Islet of Langerhans (tissue), 1 donor: Measurements from ENCODE around the gene BMP15.

Source experiments
- FAIRE-seq: peaks from one replicate; lab custom pipeline; 2011; peaks lifted over from hg19 to GRCh38; lab: Jason Lieb, UNC

The BMP15 gene

DNA sequence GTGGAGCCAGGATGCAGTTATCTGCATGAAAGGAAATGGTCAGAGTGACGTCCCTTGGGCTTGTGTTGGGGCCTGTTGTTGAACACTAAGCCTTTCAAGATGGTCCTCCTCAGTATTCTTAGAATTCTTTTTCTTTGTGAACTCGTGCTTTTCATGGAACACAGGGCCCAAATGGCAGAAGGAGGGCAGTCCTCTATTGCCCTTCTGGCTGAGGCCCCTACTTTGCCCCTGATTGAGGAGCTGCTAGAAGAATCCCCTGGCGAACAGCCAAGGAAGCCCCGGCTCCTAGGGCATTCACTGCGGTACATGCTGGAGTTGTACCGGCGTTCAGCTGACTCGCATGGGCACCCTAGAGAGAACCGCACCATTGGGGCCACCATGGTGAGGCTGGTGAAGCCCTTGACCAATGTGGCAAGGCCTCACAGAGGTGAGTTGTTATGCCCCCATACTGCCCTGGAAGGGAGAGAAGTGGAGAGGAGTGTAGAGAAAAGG is at the start of gene BMP15:
Gene BMP15, plus strand, starts transcription at position 51 of the 492 bp plus-strand sequence. Its CDS starts 49 bp downstream, at position 100.
- no peak for FAIRE-seq

- no peak for FAIRE-seq
These were observed 47.1 kb upstream of the BMP15 start for GRCh38 chrX:50863471-50863870.

GRCh38 chrX:50865311-50865710 is 45.2 kb upstream of the BMP15 start:
- FAIRE-seq = no peak

GRCh38 chrX:50871922-50872453 is 38.5 kb upstream of the BMP15 start:
- FAIRE-seq = no peak

DNA sequence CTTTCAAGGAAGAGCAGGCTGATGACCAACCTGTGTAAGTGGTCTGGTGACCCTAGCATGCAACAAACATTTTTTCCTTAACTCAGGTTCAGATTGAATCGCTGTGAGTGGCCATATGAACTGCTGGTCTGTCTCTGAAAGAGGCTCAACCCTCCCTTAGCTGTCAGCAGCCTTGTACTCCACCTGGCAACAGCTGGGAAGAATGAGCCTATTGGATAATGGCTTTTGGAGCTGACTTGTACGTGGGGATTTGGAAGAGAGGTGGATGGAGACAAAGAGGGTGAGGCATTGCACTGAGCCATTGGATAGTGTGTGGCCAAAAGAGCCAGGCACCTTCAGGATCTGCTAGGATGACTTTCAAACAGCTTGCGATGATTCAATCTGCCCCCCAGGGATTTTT is 35.7 kb upstream of the BMP15 start:
- no peak for FAIRE-seq

DNA sequence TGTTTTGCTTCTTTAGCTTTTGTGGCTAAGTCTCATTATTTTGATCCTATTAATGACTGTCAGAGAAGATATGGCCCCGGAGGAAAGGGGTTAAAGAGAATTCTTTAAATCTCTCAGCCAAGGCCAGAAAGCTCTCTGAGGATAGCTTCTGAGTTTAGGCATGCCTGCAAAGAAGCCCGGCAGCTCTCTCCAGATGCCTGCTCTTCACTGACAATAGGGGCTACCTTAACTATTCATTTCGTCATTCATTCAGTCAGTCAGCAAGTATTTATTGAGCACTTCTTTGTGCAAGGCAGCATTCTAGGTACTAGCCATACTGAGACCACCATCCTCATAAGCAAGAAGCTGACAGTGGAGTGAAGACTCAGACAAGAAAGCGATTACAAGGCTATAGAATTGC is 34.0 kb upstream of the BMP15 start:
- FAIRE-seq = no peak

DNA sequence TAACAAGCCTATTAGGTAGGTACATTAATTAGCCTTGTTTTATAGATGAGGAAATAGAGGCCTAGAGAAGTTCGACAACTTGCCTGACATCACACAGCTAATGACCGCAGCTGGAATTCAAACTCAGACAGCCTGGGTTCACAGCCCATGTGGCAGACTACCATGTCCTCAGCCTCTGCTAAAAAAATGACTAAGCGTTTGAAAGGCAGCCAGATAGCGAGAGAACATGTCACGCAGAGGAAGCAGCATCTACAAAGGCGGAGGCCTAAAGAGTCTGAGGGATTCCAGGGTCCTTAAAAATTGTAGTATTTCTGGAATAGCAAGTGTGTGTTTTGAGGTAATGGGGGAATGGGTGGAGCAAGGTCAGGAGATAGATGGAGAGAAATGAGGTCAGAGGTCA is 33.2 kb upstream of the BMP15 start:
- no peak for FAIRE-seq

GRCh38 chrX:50881028-50881427 is 29.5 kb upstream of the BMP15 start:
- no peak for FAIRE-seq

GRCh38 chrX:50888884-50889283 is 21.7 kb upstream of the BMP15 start:
- FAIRE-seq = no peak

GRCh38 chrX:50889582-50889981 is 21.0 kb upstream of the BMP15 start:
- FAIRE-seq = no peak

GRCh38 chrX:50893047-50893446 is 17.5 kb upstream of the BMP15 start:
- FAIRE-seq = no peak

- no peak for FAIRE-seq
These were observed 17.1 kb upstream of the BMP15 start for GRCh38 chrX:50893466-50893865.

- no peak for FAIRE-seq
These were observed 5.2 kb upstream of the BMP15 start for GRCh38 chrX:50905334-50905733.

- FAIRE-seq = no peak
These were observed 3.0 kb downstream of the BMP15 start for GRCh38 chrX:50913520-50913919.

- FAIRE-seq = peak; percentile 33
These were observed 9.6 kb downstream of the BMP15 start for GRCh38 chrX:50920132-50920531.

DNA sequence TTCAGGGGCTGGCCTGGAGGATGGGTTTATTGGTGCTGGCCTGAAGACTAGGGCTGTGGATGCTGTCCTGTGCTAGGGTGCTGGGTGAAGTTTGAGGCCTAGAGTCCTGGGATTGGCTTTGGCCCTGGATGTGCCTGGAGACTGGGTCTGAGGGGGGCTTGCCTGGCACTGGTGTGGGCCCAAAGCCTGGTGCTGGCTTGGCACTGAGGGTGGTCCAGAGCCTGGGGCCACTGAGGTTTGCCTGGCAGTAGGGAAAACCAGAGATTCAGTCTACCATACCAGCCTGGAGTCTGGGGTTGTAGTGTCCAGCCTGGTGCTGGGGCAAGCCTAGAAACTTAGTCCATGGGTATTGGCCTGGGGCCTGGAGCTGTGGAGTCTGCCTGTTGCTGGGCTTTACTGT is 16.6 kb downstream of the BMP15 start:
- FAIRE-seq = no peak

GRCh38 chrX:50941638-50942037 is 31.1 kb downstream of the BMP15 start:
- FAIRE-seq = no peak

- no peak for FAIRE-seq
These were observed 31.9 kb downstream of the BMP15 start for GRCh38 chrX:50942471-50942870.

- no peak for FAIRE-seq
These were observed 41.9 kb downstream of the BMP15 start for GRCh38 chrX:50952406-50952805.

GRCh38 chrX:50953832-50954231 is 43.3 kb downstream of the BMP15 start:
- FAIRE-seq = no peak

DNA sequence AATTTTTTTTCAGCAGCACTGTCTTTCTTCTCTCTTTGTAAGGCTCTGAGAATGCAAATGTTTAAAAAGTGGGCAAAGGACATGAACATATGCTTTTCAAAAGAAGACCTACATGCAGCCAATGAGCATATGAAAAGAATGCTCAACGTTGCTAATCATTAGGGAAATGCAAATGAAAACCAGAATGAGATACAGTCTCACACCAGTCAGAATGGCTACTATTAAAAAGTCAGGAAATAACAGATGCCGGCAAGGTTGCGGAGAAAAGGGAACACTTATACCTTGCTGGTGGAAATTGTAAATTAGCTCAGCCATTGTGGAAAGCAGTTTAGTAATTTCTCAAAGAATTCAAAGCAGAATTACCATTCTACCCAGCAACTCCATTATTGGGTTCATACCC is 51.6 kb downstream of the BMP15 start:
- FAIRE-seq = no peak

GRCh38 chrX:50963842-50964241 is 53.3 kb downstream of the BMP15 start:
- no peak for FAIRE-seq
